Rectal smooth muscle tissue (tissue), 1 donor: ENCODE data around the gene UBR2.
"Not testable (repeated sequence)": the region's sequence is repeated elsewhere in the genome, so short reads cannot be mapped to it uniquely, and the experiment has no call there.

Experiments used
- H3K27ac ChIP-seq: one replicate; pipeline ENCODE4 v1.7.0; 2013; ENCODE audit warnings: low read depth, low read length, inconsistent platforms
- H3K27me3 ChIP-seq: one replicate; pipeline ENCODE4 v1.7.0; 2013; ENCODE audit warnings: low read length; ENCODE audit not compliant: control insufficient read depth, insufficient read depth
- H3K36me3 ChIP-seq: one replicate; pipeline ENCODE4 v1.7.0; 2013; ENCODE audit warnings: low read length; ENCODE audit not compliant: control insufficient read depth, insufficient read depth
- H3K4me1 ChIP-seq: one replicate; pipeline ENCODE4 v1.7.0; 2013; ENCODE audit warnings: low read length; ENCODE audit not compliant: control insufficient read depth, insufficient read depth
- H3K4me3 ChIP-seq: one replicate; pipeline ENCODE4 v1.7.0; 2013; ENCODE audit warnings: low read length
- H3K9ac ChIP-seq: one replicate; pipeline ENCODE4 v1.7.0; 2013; ENCODE audit warnings: low read length

The UBR2 gene

DNA sequence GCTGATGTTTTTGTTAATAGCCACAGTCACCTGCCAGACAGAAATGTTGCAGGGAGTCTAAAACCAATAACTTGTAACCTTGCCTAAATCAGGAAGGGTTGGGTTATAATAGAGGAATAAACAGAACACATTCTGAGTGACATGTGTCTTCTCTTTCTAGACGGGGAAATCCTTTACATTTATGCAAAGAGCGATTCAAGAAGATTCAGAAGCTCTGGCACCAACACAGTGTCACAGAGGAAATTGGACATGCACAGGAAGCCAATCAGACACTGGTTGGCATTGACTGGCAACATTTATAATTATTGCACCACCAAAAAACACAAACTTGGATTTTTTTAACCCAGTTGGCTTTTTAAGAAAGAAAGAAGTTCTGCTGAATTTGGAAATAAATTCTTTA is 127.0 kb downstream of the UBR2 start:
- Histone ChIP-seq H3K4me3 (no peak overlapping the region), H3K27ac (no peak overlapping the region), H3K36me3 (peaks cover 19% of the 10 kb centered on the region), H3K4me1 (peaks cover 3% of the 10 kb centered on the region), H3K9ac (no peak overlapping the region), H3K27me3 (no peaks in the 10 kb centered on the region)

DNA sequence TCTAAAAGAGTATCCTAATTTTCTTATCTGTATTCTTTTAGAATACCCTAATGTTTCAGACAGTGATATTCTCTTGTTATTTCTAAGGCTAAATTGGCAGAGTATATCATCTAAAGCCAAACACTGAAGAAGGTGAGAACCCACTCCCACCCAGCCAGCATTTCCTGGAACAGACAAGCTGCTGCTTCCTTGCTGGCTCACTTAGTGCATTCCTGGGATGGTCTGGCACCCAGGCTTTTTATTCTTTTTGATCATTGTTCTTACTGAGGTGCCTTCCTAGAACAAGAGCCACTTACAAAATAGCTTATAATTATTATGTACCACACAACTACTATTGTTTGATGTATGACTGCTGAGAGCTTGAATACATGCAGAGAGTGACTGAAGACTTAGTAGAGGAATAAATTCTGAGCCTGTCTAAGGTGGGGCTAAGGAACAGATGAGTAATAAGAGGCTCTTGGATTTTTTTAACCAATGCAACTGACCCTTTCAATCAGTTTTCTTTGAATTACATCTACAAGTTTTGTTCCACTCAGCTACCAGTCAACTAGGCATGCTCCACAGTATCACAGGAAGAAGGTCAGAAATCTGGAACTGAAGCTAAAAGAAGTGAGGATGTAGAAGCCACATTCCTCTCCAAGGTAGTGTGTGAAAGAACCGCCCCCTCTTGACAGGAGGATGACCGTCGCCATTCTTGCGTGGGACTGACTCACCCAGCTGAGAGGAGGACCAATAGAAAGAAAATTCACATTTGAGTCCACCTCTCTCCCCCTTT is 128.5 kb downstream of the UBR2 start:
- Histone ChIP-seq H3K4me1 (peaks cover 10% of the 10 kb centered on the region), H3K27ac (peak overlapping the region; percentile 44)

DNA sequence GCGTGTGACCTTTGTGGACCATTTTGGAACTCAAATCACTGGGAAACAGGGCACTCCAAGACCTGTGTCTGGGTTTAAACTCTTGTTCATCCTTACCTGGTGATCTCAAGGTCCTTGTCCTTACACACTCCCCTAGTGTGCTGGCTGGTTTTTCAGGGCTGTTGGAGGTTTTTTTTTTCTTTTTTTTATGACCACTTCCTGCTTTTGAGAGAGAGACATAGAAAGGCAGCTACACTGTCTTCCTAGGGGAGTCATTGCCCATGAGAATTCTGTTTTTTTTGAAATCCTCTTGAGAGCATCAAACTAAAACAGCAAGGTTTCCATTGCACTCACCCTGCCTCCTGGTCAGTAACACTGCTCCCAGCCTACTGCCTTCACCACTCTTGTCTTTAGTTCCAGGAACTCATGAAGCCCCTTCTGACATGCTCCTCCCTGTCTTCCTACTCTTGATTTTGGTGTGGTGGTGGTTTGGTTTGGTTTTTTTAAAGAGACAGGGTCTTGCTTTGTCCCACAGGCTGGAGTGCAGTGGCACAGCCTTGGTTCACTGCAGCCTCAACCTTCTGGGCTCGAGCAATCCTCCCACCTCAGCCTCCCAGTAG is 130.0 kb downstream of the UBR2 start:
- H3K4me1 ChIP-seq: peaks cover 12% of the 10 kb centered on the region
- no peak overlapping the region for H3K27ac ChIP-seq
- no peak overlapping the region for H3K4me3 ChIP-seq
- no peaks in the 10 kb centered on the region for H3K27me3 ChIP-seq
- peaks cover 11% of the 10 kb centered on the region for H3K36me3 ChIP-seq
- no peak overlapping the region for H3K9ac ChIP-seq

More for the DNA sequence above, 128.5 kb downstream of the UBR2 start:
- Histone ChIP-seq H3K27me3 (no peaks in the 10 kb centered on the region), H3K4me3 (no peak overlapping the region), H3K9ac (no peak overlapping the region), H3K36me3 (peaks cover 19% of the 10 kb centered on the region)

DNA sequence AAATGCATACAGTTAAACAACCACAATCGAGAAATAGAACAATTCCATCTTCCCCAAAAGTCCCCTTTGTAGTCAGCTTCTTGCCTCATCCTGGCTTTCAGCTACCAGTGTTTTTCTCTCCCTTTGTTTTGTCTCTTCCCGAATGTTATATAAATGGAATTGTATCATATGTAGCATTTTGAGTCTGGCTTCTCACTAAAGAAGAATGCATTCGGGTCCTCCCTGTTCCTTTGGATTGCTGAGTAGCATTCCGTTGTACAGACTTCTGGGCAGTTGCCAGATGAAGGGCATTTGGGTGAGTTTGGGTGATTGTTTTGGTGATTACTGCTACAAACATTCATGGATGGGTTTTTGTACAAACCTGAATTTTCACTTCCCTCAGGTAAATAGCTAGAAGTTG is 130.8 kb downstream of the UBR2 start:
- H3K27ac ChIP-seq: no peak overlapping the region
- H3K4me1 ChIP-seq: peaks cover 12% of the 10 kb centered on the region
- no peaks in the 10 kb centered on the region for H3K27me3 ChIP-seq
- peaks cover 6% of the 10 kb centered on the region for H3K36me3 ChIP-seq
- no peak overlapping the region for H3K9ac ChIP-seq
- no peak overlapping the region for H3K4me3 ChIP-seq

DNA sequence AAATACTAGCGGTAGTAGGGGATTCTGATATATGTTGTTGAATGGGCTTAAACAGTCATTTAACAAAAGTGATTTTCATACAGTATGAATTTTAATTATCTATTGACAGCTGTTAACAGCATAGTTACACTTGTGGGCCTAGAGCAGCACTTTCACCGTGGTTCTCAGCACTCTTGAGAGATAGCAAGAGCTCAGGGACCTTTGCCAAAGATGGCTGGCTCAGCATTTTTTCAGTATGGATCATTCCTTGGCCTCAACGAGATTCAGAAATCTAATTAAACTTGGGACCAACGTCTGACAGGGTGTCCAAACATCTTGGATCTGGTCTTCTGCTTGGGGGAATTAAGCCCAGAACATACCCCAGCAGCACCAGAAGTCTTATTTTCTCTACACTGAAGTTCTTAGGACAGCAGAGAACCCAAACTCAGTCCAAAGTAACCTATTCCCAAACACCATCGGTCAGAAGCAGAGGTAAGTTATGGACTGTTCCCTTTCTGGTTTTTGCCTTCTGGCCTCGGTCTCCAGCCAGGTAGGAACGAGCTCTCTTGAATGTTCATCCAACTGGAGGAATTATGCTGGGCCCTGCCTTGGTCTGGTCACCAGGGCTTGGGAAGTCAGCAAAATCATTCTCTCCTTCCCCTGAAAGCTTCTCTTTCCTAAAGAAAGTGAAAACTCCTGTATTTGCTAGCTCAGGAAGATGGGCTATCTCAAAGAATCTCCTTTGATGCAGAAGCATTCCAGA is 132.9 kb downstream of the UBR2 start:
- Histone ChIP-seq H3K27me3 (no peaks in the 10 kb centered on the region), H3K27ac (peak overlapping the region; percentile 44), H3K4me1 (peaks cover 12% of the 10 kb centered on the region), H3K9ac (no peak overlapping the region), H3K36me3 (peaks cover 6% of the 10 kb centered on the region), H3K4me3 (no peak overlapping the region)

DNA sequence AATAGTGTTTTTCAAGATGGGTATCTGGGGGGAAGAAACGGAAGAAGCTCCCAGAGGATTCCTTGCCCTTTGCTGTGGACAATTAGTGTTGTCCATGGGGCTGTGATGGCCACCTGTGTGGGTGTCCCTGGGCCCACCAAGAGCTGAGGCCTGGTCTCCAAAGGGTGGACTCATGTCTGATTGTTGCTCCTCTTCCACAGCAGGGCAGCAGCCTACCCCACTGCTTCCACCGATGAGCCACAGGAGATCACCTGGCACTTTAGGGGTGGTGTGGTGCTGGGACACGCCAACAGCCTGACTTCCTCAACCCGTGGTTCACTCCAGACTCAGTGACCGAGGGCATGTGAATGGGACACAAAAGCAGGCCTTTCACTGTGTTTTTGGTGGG is 133.4 kb downstream of the UBR2 start:
- Histone ChIP-seq H3K4me3 (no peak overlapping the region), H3K27ac (no peak overlapping the region), H3K9ac (no peak overlapping the region), H3K27me3 (no peaks in the 10 kb centered on the region), H3K4me1 (peaks cover 12% of the 10 kb centered on the region), H3K36me3 (peaks cover 6% of the 10 kb centered on the region)

DNA sequence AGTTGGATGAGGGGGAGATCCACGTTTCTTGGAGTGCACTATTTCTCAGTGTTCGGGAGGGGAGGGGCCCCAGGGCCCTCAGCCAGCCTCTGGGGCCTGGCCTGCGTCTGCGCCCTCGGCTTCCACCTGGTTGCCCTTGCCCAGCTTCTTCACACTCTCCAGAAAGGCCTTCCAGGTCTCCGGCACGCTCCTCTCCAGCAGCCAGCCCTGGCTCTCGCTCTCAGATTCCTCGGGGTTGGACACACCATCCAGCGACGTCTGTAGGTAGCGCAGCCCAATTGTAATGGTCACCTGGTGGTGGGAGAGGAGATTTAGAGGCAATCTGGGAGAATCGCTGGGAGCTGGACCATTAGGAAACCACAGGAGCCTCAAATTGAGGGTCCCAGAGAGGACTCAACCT is 134.4 kb downstream of the UBR2 start:
- Histone ChIP-seq H3K36me3 (no peaks in the 10 kb centered on the region), H3K4me1 (peaks cover 9% of the 10 kb centered on the region)

DNA sequence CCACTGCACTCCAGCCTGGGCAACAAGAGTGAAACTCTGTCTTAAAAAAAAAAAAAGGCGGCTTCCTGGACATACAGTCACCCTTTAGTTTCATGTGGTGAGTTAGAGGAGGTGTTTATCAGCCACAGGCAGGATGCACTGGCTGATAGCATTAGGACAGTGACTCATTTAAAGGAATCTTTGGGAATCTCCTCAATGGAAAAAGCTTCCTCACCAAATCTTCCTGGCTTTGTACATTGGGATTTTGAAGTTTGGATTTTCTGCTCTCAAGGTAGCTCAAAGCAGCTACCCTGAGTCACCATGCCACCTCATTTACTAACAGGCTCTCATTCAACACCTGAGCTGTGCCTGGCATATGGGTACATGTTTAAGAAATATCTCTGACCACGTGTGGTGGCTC is 138.4 kb downstream of the UBR2 start:
- no peak overlapping the region for H3K4me3 ChIP-seq

More for the DNA sequence above, 134.4 kb downstream of the UBR2 start:
- Histone ChIP-seq H3K27ac (no peak overlapping the region), H3K9ac (no peak overlapping the region), H3K27me3 (no peaks in the 10 kb centered on the region), H3K4me3 (no peak overlapping the region)

DNA sequence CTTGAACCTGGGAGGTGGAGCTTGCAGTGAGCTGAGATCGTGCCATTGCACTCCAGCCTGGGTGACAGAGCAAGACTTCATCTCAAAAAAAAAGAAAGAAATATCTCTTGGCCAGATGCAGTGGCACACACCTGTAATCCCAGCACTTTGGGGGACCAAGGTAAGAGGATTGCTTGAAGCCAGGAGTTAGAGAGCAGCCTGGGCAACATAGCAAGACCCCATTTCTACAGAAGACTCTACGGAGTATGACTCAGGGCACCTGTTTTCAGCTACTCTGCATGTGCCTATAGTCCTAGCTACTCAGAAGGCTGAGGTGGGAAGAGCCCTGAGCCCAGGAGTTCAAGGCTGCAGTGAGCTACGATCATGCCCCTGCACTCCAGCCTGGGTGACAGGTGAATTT is 139.0 kb downstream of the UBR2 start:
- H3K4me3 ChIP-seq, H3K27ac ChIP-seq, H3K9ac ChIP-seq, H3K36me3 ChIP-seq, H3K27me3 ChIP-seq, H3K4me1 ChIP-seq: not testable (repeated sequence)

More for the DNA sequence above, 138.4 kb downstream of the UBR2 start:
- Histone ChIP-seq H3K4me1 (peaks cover 3% of the 10 kb centered on the region), H3K27ac (no peak overlapping the region), H3K36me3 (peaks cover 2% of the 10 kb centered on the region), H3K27me3 (no peaks in the 10 kb centered on the region), H3K9ac (no peak overlapping the region)

DNA sequence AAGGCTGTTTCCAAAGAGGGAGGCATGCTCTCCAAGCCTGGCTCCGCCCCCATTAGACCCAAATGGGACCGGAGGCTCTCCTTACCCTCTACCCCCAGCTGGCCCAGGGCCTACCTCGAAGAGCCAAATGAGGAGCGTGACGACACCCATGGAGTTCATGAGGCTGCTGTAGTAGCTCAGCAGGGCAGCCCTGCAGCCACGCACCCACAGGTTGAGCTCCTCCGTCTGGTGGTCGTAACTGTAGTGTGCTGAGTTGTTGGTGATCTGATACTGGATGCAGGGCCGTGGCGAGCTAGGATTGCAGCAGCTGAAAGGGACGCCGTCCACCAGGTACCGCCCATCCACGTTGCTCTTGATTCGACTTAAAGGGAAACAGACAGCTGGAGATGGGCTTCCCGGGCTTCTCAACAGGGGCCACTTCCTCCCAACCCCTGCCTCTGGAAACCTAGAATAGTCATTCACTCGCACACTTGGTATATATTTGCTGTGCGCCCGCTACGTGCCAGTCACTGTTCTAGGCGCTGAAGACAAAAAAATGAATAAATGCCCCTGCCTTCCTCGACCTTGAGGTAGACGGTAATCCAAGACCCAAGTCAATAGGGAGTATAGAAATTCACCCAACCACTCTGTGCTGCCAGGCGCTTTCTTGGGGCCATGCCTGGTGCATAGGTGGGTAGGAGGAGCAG is 140.6 kb downstream of the UBR2 start:
- no peaks in the 10 kb centered on the region for H3K4me1 ChIP-seq
- H3K9ac ChIP-seq: no peak overlapping the region
- H3K27ac ChIP-seq: no peak overlapping the region
- peaks cover 2% of the 10 kb centered on the region for H3K36me3 ChIP-seq
- peak overlapping the region; percentile 44 for H3K4me3 ChIP-seq
- H3K27me3 ChIP-seq: no peaks in the 10 kb centered on the region

DNA sequence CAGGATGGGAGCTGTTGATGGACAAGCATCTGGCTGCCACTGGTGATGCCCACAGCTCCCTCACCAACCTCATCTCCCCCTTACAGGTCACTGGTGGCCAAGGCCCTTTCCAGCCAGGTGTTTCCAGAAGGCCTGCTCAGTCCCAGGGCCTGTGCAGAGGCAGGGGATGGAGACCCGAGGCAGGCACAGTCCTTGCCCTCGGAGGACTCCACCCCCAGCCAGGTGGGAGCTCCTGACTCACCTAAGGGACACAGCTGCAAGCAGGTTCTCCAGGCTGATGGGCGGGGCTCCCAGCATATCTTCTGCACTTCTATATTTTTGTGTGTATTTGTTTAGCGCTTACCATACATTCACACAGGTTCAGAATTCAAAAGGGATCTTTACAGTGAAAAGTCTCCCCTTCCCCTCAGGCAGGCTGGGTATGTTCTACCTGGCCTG is 141.1 kb downstream of the UBR2 start:
- H3K4me3 ChIP-seq: no peak overlapping the region
- H3K27me3 ChIP-seq: no peaks in the 10 kb centered on the region
- H3K4me1 ChIP-seq: no peaks in the 10 kb centered on the region
- H3K36me3 ChIP-seq: peaks cover 2% of the 10 kb centered on the region
- no peak overlapping the region for H3K9ac ChIP-seq
- no peak overlapping the region for H3K27ac ChIP-seq

DNA sequence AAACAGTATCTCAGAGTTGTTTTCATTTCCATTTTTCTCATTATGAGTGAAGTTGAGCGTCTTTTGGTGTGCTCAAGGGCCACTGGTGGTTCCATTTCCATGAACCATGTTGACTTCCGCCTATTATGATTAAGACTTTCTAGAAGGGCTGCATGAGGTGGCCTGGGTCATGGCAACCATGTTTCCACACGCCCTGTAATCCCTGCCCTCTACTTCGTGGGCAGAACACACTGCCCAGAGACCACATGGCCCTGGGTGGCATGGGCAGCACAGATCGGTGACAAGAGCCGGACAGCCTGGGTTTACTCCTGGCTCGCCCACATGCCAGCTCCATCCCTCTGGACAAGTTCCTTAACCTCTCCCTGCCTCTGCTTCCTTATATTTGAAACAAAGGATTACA is 143.8 kb downstream of the UBR2 start:
- peaks cover 2% of the 10 kb centered on the region for H3K36me3 ChIP-seq
- no peaks in the 10 kb centered on the region for H3K27me3 ChIP-seq
- no peak overlapping the region for H3K4me3 ChIP-seq
- no peak overlapping the region for H3K9ac ChIP-seq
- no peak overlapping the region for H3K27ac ChIP-seq
- no peaks in the 10 kb centered on the region for H3K4me1 ChIP-seq
